B cell (primary cell): ENCODE measurements around the gene RPA1. TPM values are rescaled to one million over a fixed set of nuclear protein-coding genes. Genes with fewer than 3 reads are reported as not detected.

Source experiments
- ATAC-seq: fragments of 200-7000 bp; cut with Tn5 transposase; one replicate; pipeline ENCODE4 v1.10.0; 2021; ENCODE audit warnings: low read depth, mild to moderate bottlenecking, moderate number of reproducible peaks, moderate library complexity
- CTCF ChIA-PET: fragments of 350-600 bp; sonication (Branson Sonifier 250); formaldehyde crosslinking; loops from one replicate; lab custom pipeline; 2021; ENCODE audit warnings: antibody characterized with exemption, inconsistent platforms; lab: Charles Lee
- POLR2A ChIA-PET: fragments of 350-600 bp; sonication (Branson Sonifier 250); formaldehyde crosslinking; loops from one replicate; lab custom pipeline; 2021; ENCODE audit warnings: antibody characterized with exemption; lab: Charles Lee
- DNase-seq: peaks from one replicate; pipeline ENCODE4 v3.0.0; 2013
- H2AFZ ChIP-seq: 2 replicates; pipeline ENCODE4 v1.6.1; 2012; ENCODE audit warnings: mild to moderate bottlenecking, low read depth, low read length; ENCODE audit not compliant: insufficient read depth, poor library complexity, severe bottlenecking
- H3K27ac ChIP-seq, 2 donors: 1 replicate in 1 of 2; 2 replicates in 1 of 2; pipeline ENCODE4 v1.5.1; 2012 to 2013; ENCODE audit warnings: low read length in 2 of 2, mild to moderate bottlenecking in 2 of 2, moderate library complexity in 1 of 2
- H3K27me3 ChIP-seq, 4 experiments: fragments of 200-600 bp in 1 of 4; sonication (generic) in 1 of 4; replicated peaks in 1 of 4; 1 replicate in 2 of 4; 2 replicates in 2 of 4; pipeline versions ENCODE4 v1.6.1 to v1.7.0; 2013 to 2016; ENCODE audit warnings: low read length in 3 of 4, mild to moderate bottlenecking in 2 of 4, mixed read lengths in 1 of 4, moderate library complexity in 1 of 4; ENCODE audit not compliant: insufficient read depth in 4 of 4, control insufficient read depth in 3 of 4; ENCODE audit errors: control extremely low read depth in 1 of 4
- H3K36me3 ChIP-seq, 2 experiments: replicated peaks in 1 of 2; 1 replicate in 1 of 2; 2 replicates in 1 of 2; pipeline versions ENCODE4 v1.6.1 to v1.7.1; 2013; ENCODE audit warnings: low read length in 1 of 2; ENCODE audit not compliant: insufficient read depth in 2 of 2, control insufficient read depth in 1 of 2; ENCODE audit errors: control extremely low read depth in 1 of 2, extremely low read depth in 1 of 2
- H3K4me1 ChIP-seq, 2 donors: fragments of 200-600 bp in 1 of 2; sonication (generic) in 1 of 2; 1 replicate in 1 of 2; 2 replicates in 1 of 2; pipeline versions ENCODE4 v1.5.1 to v1.6.1; 2013 to 2017; ENCODE audit warnings: low read length in 2 of 2; ENCODE audit not compliant: control insufficient read depth in 2 of 2, insufficient read depth in 2 of 2
- H3K4me2 ChIP-seq: replicated peaks from 2 replicates; pipeline ENCODE3; 2012; ENCODE audit warnings: mild to moderate bottlenecking, low read depth, low read length; ENCODE audit not compliant: poor library complexity, severe bottlenecking
- H3K4me3 ChIP-seq, 5 experiments: fragments of 200-600 bp in 1 of 5; sonication (generic) in 1 of 5; 1 replicate in 3 of 5; 2 replicates in 2 of 5; pipeline versions ENCODE4 v1.5.1 to v1.7.0; 2011 to 2016; ENCODE audit warnings: low read length in 4 of 5, mild to moderate bottlenecking in 4 of 5, low read depth in 2 of 5, control low read depth in 1 of 5, moderate library complexity in 1 of 5; ENCODE audit not compliant: insufficient read depth in 1 of 5; ENCODE audit errors: control extremely low read depth in 1 of 5, extremely low read depth in 1 of 5
- H3K79me2 ChIP-seq: fragments of 200-600 bp; sonication (generic); one replicate; pipeline ENCODE4 v1.6.0; 2016; ENCODE audit warnings: low read length; ENCODE audit not compliant: control insufficient read depth, insufficient read depth
- H3K9ac ChIP-seq: fragments of 200-600 bp; sonication (generic); 2 replicates; pipeline ENCODE4 v1.6.1; 2017; ENCODE audit warnings: mild to moderate bottlenecking, low read length, moderate library complexity
- H3K9me3 ChIP-seq, 3 donors: one replicate each; pipeline versions ENCODE4 v1.6.1 to v1.7.1; 2013; ENCODE audit warnings: low read length in 2 of 3; ENCODE audit not compliant: control insufficient read depth in 2 of 3, insufficient read depth in 1 of 3; ENCODE audit errors: control extremely low read depth in 1 of 3
- H4K20me1 ChIP-seq: 2 replicates; pipeline ENCODE4 v1.6.0; 2012; ENCODE audit warnings: mild to moderate bottlenecking, low read length; ENCODE audit not compliant: insufficient read depth, control insufficient read depth, poor library complexity, severe bottlenecking
- H3K27ac Mint-ChIP-seq: one replicate; pipeline ENCODE4 v1.8.0; 2021; ENCODE audit warnings: mixed read lengths
- H3K27me3 Mint-ChIP-seq: one replicate; pipeline ENCODE4 v1.8.0; 2021; ENCODE audit warnings: mixed read lengths
- H3K4me1 Mint-ChIP-seq: one replicate; pipeline ENCODE4 v1.8.0; 2021; ENCODE audit warnings: mixed read lengths
- H3K4me3 Mint-ChIP-seq: one replicate; pipeline ENCODE4 v1.8.0; 2021; ENCODE audit warnings: mixed read lengths
- H3K9me3 Mint-ChIP-seq: one replicate; pipeline ENCODE4 v1.8.0; 2022; ENCODE audit warnings: mixed read lengths; ENCODE audit not compliant: insufficient read depth
- EZH2 ChIP-seq: IDR thresholded peaks from 2 replicates; pipeline ENCODE4 v1.6.1; 2012; ENCODE audit warnings: borderline replicate concordance, low read depth, mild to moderate bottlenecking, moderate library complexity, low read length; ENCODE audit not compliant: insufficient read depth, poor library complexity, severe bottlenecking
- WGBS: methylation state at CpG from one replicate; pipeline ENCODE4 v1.1.5; 2013; ENCODE audit warnings: missing lambda C conversion rate; ENCODE audit not compliant: insufficient coverage; 5-methylcytosine and 5-hydroxymethylcytosine counted together
- intact Hi-C: fragments of 100-400 bp; cut with micrococcal nuclease; formaldehyde crosslinking; loops from one replicate; pipeline ENCODE4 v1.10.0; 2022
- polyA plus RNA-seq: library from polyadenylated mRNA; depleted of rRNA; stranded (reverse); fragments of >200 nt; gene quantifications from 2 replicates; pipeline ENCODE4 v1.2.3, GENCODE V29; 2012
- total RNA-seq, 2 donors: library from RNA; stranded (reverse); fragments of 120-200 nt in 1 of 2; gene quantifications; 1 replicate in 1 of 2; 2 replicates in 1 of 2; pipeline versions ENCODE4 v1.2.3 to v1.2.4, GENCODE V29; 2013 to 2022
- TF ChIP-seq, protein P1 (sequence below): fragments of 200-600 bp; IDR thresholded peaks from one replicate; pipeline ENCODE4 v1.8.0; 2022; ENCODE audit warnings: antibody characterized with exemption, mild to moderate bottlenecking

The RPA1 gene
- total and polyA plus RNA-seq, 2 donors (not counting 1 experiment from before 2014, with no cell fraction given): 27.0 to 94.5 TPM

DNA sequence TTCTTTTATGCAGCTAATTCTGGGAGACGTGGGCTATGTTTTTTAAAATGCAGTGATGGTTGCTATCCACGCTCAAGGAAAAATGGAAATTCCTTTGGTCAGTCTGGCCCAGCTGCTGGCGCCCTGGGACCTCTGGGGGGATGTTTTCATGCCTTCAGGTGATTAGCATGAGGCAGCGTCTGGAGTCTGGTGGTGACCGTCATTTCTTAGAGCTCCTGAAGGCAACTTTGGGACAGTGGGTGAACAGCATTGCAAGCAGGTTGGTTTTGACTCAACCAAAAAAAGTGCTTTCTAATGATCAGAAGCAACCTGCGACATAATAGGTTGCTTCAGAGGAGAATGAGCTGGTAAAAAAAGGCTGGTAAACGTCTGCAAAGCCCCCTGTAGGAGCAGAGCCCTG, 82.3 kb downstream of the RPA1 start:
- Histone ChIP-seq H3K4me3 (no peak overlapping the region), H3K27me3 (peaks cover 0 to 51% (median 31%) of the 10 kb centered on the region in 4 experiments), H3K79me2 (no peaks in the 10 kb centered on the region), H3K4me1 (peaks cover 16 to 22% of the 10 kb centered on the region in 2 donors), H3K27ac (no peak overlapping the region), H2AFZ (no peak overlapping the region), H3K4me2 (no peak overlapping the region), H4K20me1 (no peaks in the 10 kb centered on the region), H3K36me3 (no peaks in the 10 kb centered on the region), H3K9ac (no peak overlapping the region), H3K9me3 (peaks cover 0 to 5% (median 0%) of the 10 kb centered on the region in 3 donors)
- intact Hi-C loops: no loop called here
- Mint-ChIP-seq H3K4me1 (peaks cover 15% of the 10 kb centered on the region), H3K9me3 (no peaks in the 10 kb centered on the region), H3K4me3 (no peak overlapping the region), H3K27ac (no peak overlapping the region), H3K27me3 (peaks cover 37% of the 10 kb centered on the region)
- WGBS: 77% methylated on average over 6 of the region's 7 CpGs
- ATAC-seq (no peak), DNase-seq (no peak)
- CTCF ChIA-PET: no interaction called here
- POLR2A ChIA-PET: no interaction called here
- no peak for TF ChIP-seq EZH2
- TF ChIP-seq, protein P1, sequence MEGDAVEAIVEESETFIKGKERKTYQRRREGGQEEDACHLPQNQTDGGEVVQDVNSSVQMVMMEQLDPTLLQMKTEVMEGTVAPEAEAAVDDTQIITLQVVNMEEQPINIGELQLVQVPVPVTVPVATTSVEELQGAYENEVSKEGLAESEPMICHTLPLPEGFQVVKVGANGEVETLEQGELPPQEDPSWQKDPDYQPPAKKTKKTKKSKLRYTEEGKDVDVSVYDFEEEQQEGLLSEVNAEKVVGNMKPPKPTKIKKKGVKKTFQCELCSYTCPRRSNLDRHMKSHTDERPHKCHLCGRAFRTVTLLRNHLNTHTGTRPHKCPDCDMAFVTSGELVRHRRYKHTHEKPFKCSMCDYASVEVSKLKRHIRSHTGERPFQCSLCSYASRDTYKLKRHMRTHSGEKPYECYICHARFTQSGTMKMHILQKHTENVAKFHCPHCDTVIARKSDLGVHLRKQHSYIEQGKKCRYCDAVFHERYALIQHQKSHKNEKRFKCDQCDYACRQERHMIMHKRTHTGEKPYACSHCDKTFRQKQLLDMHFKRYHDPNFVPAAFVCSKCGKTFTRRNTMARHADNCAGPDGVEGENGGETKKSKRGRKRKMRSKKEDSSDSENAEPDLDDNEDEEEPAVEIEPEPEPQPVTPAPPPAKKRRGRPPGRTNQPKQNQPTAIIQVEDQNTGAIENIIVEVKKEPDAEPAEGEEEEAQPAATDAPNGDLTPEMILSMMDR: no peak

DNA sequence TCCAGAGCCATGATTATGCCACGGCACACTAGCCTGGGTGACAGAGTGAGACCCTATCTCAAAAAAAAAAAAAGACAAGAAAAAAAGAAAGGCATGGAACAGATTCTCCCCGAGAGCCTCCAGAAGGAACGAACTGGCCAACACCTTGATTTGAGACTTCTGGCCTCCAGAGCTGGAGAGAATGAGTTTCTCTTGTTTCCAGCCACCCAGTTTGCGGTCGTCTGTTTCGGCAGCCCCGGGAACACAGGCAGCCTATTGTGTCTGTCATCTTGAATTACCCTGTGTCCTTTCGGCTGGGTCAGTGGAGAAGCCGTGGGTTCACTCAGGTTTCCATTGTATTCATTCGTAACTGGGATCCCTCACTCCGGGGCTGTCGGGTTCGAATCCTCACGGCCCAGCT, 83.9 kb downstream of the RPA1 start:
- WGBS: 93% methylated on average over 13 of the region's 14 CpGs
- no peak overlapping the region for H3K27ac ChIP-seq
- TF ChIP-seq, protein P1: no peak
- no peak for TF ChIP-seq EZH2
- H3K4me2 ChIP-seq: no peak overlapping the region
- no peak overlapping the region for H2AFZ ChIP-seq
- peaks cover 29% of the 10 kb centered on the region for H3K27me3 Mint-ChIP-seq
- no peak overlapping the region for H3K4me3 Mint-ChIP-seq
- H3K9me3 Mint-ChIP-seq: no peaks in the 10 kb centered on the region
- peaks cover 11% of the 10 kb centered on the region for H3K4me1 Mint-ChIP-seq
- DNase-seq (no peak), ATAC-seq (no peak)
- H3K36me3 ChIP-seq: no peaks in the 10 kb centered on the region
- H3K4me3 ChIP-seq: no peak overlapping the region
- H3K9me3 ChIP-seq: no peaks in the 10 kb centered on the region
- POLR2A ChIA-PET: no interaction called here
- no peaks in the 10 kb centered on the region for H4K20me1 ChIP-seq
- H3K4me1 ChIP-seq: peaks cover 5 to 10% of the 10 kb centered on the region in 2 donors
- H3K9ac ChIP-seq: no peak overlapping the region
- H3K27me3 ChIP-seq: peaks cover 0 to 35% (median 21%) of the 10 kb centered on the region in 4 experiments
- CTCF ChIA-PET: no interaction called here
- no peaks in the 10 kb centered on the region for H3K79me2 ChIP-seq
- no peak overlapping the region for H3K27ac Mint-ChIP-seq
- intact Hi-C loops: no loop called here
